GM12865 (cell line): Measurements from ENCODE around the gene EEF1AKMT2.

Experiments
- DNase-seq: peaks from one replicate; pipeline ENCODE4 v3.0.0; 2010; ENCODE audit warnings: low read depth
- H3K4me3 ChIP-seq: 2 replicates; pipeline ENCODE4 v1.5.1; 2011; ENCODE audit warnings: mild to moderate bottlenecking, low read depth, low read length, control low read depth
- CTCF ChIP-seq: IDR thresholded peaks from 2 replicates; pipeline ENCODE4 v1.5.1; 2011; ENCODE audit warnings: low read length, control low read depth, low read depth, inconsistent platforms; ENCODE audit not compliant: insufficient read depth; ENCODE audit errors: missing control alignments

EEF1AKMT2 gene

GRCh38 chr10:124738441-124738840 is 53.2 kb downstream of the EEF1AKMT2 start:
- no peak for TF ChIP-seq CTCF
- no peak for DNase-seq
- no peak overlapping the region for H3K4me3 ChIP-seq

- H3K4me3 ChIP-seq = no peak overlapping the region
Measured at GRCh38 chr10:124737708-124738107, 54.0 kb downstream of the EEF1AKMT2 start.

GRCh38 chr10:124737221-124737620 is 54.5 kb downstream of the EEF1AKMT2 start:
- no peak for DNase-seq
- no peak for TF ChIP-seq CTCF
- H3K4me3 ChIP-seq = no peak overlapping the region

More at GRCh38 chr10:124737708-124738107, 54.0 kb downstream of the EEF1AKMT2 start:
- TF ChIP-seq CTCF = no peak
- no peak for DNase-seq

- no peak for DNase-seq
- no peak overlapping the region for H3K4me3 ChIP-seq
- TF ChIP-seq CTCF = no peak
Measured at GRCh38 chr10:124736491-124737136, 55.1 kb downstream of the EEF1AKMT2 start.

GRCh38 chr10:124735491-124736286 is 56.0 kb downstream of the EEF1AKMT2 start:
- no peak for DNase-seq
- no peak for TF ChIP-seq CTCF
- H3K4me3 ChIP-seq = no peak overlapping the region

GRCh38 chr10:124734311-124735166 is 57.1 kb downstream of the EEF1AKMT2 start:
- peak overlapping the region; percentile 1; the same call in 1 of the 2 replicates for H3K4me3 ChIP-seq
- TF ChIP-seq CTCF = no peak
- peak; percentile 58 for DNase-seq
